HG02623 (cell line): ENCODE data around the gene OTUD5.

Source experiments
- ATAC-seq: cut with Tn5 transposase; IDR thresholded peaks from one replicate; pipeline ENCODE4 v1.9.1; 2021; ENCODE audit warnings: moderate library complexity; ENCODE audit not compliant: unreplicated experiment

The OTUD5 gene

GRCh38 chrX:48937054-48937907 is 20.1 kb downstream of the OTUD5 start:
- ATAC-seq: peak; percentile 62

- ATAC-seq: no peak
Measured at GRCh38 chrX:48936429-48937053, 20.9 kb downstream of the OTUD5 start.

GRCh38 chrX:48935301-48935670 is 22.1 kb downstream of the OTUD5 start:
- ATAC-seq: no peak

- ATAC-seq: no peak
Measured at GRCh38 chrX:48934581-48935300, 22.7 kb downstream of the OTUD5 start.

GRCh38 chrX:48933757-48934156 is 23.6 kb downstream of the OTUD5 start:
- no peak for ATAC-seq

GRCh38 chrX:48927736-48928382 is 29.5 kb downstream of the OTUD5 start:
- ATAC-seq: no peak

- no peak for ATAC-seq
Measured at GRCh38 chrX:48927123-48927522, 30.3 kb downstream of the OTUD5 start.

GRCh38 chrX:48924270-48924669 is 33.1 kb downstream of the OTUD5 start:
- ATAC-seq: no peak

GRCh38 chrX:48923771-48924170 is 33.6 kb downstream of the OTUD5 start:
- ATAC-seq: no peak

GRCh38 chrX:48920718-48921104 is 36.7 kb downstream of the OTUD5 start:
- no peak for ATAC-seq

- no peak for ATAC-seq
Measured at GRCh38 chrX:48919947-48920717, 37.3 kb downstream of the OTUD5 start.

- no peak for ATAC-seq
Measured at GRCh38 chrX:48919360-48919841, 38.0 kb downstream of the OTUD5 start.

- ATAC-seq: peak; percentile 75
Measured at GRCh38 chrX:48918643-48919340, 38.6 kb downstream of the OTUD5 start, which contains the start of gene PIM2. Gene PIM2, minus strand, starts transcription at chrX:48919024. Its CDS starts 190 bp downstream, at chrX:48918834.

GRCh38 chrX:48918301-48918642 is 39.1 kb downstream of the OTUD5 start:
- ATAC-seq: no peak

- ATAC-seq: no peak
Measured at GRCh38 chrX:48917139-48918001, 40.0 kb downstream of the OTUD5 start.

- ATAC-seq: no peak
Measured at GRCh38 chrX:48914593-48915493, 42.6 kb downstream of the OTUD5 start.

- ATAC-seq: no peak
Measured at GRCh38 chrX:48913605-48914366, 43.6 kb downstream of the OTUD5 start.
